GM10847 (cell line): ENCODE measurements around the gene ANKRD49.

Experiments used
- POLR2A ChIP-seq: IDR thresholded peaks from 2 replicates; pipeline ENCODE4 v1.6.1; 2011; ENCODE audit not compliant: insufficient read length; ENCODE audit errors: extremely low read depth

Gene ANKRD49

GRCh38 chr11:94481342-94481741 lies 12.4 kb upstream of the ANKRD49 start:
- no peak for TF ChIP-seq POLR2A

GRCh38 chr11:94486068-94486467 lies 7.7 kb upstream of the ANKRD49 start:
- TF ChIP-seq POLR2A, result no peak

DNA sequence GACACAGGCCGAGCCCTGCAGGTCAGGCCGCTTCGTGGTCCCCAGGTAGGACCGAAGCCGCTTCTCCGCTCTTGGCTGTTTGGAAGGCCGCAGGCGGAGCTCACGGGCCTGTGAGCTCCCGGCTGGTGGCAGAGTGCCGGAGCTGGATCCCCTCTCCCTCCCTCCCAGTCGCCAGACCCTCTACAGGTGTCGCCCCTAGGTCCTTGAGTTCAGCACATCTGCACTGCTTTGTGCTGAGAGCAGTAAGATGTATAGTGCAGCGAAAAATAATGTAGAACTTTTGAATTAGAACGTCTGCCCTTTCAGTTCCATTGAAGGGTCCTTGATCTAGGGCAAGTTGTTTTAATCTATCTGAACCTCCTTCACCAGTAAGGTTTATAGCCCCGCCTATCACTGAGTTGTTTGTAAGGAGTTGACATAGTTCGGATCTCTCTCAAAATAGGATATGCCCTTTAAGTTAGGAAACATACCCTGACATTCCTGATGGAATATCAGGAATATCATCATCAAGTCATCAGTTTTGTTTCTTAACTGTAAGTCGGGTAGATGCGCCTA lies 419 bp downstream of the ANKRD49 start:
- no peak for TF ChIP-seq POLR2A

DNA sequence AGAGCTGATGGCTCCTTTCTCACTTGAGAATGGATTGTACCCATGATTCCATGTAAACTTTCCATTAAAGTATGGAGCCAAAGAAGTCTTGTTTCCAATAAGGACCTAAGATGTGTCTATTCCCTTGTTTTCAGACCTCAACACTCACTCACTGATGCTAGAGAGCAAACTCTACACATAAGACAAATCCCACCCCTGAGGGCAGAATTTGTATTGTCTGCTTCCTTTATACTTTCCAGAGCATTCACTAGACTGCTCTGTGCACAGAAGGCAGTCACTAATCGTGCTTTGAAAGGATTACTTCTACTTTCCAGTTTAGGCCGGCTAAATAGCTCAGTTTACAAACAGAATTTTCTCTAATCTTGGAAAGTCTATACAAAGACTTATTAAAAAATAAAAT lies 6.4 kb downstream of the ANKRD49 start:
- no peak for TF ChIP-seq POLR2A

- TF ChIP-seq POLR2A, result no peak
Measured at GRCh38 chr11:94501522-94501921, 7.7 kb downstream of the ANKRD49 start.

DNA sequence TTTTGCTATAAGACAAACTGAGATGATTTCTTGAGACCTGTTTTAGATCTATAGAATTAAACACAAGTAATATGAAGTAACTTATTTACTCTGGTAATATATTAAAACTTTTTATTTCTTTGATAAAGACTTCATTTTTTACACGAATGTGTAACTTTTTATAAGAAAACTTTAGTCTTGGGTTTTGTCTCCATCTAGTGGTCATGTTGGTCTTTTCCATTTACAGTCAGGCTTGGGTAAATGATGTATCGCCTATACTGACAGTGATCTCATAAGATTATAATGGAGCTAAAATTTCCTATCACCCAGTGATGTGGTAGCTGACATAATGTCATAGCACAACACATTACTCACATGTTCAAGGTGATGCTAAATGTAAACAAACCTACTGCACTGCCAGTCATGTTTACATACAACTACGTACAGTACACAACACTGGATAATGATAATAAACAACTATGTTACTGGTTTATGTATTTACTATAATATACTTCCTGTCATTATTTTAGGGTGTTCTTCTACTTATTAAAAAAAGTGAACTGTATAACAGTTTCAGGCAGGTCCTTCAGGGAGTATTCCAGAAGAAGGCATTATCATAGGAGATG lies 11.0 kb downstream of the ANKRD49 start:
- no peak for TF ChIP-seq POLR2A

DNA sequence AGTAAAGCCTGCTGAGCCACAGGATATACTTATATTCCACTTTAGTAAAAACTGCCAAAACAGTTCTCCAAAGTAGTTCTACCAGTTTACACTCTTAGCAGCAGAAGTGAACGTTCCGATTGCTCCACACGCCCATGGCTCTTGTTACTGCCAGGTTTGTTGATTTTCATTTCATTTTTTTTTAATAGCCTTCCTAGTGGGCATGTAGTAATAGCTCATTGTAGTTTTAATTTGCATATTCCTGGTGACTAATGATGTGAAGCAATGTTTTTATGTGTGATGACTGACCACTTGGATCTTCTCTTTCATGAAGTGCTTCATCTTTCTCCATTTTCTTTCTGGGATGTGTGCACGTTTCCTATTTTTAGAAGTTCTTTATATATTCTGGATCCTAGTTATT lies 13.7 kb downstream of the ANKRD49 start:
- no peak for TF ChIP-seq POLR2A

DNA sequence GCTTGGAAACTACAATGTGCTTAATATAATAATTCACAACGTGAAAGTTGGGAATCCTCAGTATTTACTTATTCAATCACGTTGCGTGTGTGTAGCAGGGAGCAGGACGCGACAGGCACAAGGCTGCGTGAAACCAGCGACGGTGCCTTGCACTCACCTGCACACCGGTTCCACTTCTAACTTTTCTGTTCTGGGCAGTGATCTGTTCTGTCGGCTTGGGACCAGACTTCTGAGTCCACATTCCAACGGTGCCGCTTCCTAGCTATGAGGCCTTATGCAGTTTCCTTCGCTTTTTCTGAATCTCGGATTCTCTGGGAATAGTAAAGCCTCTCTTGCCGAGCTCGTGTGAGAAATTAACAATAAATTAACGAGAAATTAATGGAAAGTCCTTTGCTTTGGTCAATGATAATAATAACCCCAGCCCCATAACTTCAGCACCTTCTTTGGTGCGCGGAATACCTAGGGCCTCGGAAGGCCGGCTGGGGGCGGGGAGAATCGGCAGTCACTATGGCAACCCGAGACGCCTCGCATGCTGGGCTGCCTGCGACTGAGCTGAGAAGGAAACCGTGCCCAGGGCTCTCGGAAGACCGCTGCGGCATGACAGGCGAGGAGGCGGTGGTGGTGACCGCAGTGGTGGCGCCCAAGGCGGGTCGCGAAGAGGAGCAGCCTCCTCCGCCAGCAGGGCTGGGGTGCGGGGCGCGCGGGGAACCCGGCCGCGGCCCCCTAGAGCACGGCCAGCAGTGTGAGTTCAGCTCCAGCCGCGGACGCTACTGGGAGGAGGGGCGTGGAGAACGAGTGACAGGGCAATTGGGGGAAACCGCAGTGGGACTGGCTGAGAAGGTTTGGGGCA lies 18.4 kb downstream of the ANKRD49 start, which contains the start of gene C11orf97:
TSS of gene C11orf97 (plus strand) at position 530 of the 850 bp plus-strand sequence. CDS start at position 598, 68 bp downstream.
- no peak for TF ChIP-seq POLR2A

DNA sequence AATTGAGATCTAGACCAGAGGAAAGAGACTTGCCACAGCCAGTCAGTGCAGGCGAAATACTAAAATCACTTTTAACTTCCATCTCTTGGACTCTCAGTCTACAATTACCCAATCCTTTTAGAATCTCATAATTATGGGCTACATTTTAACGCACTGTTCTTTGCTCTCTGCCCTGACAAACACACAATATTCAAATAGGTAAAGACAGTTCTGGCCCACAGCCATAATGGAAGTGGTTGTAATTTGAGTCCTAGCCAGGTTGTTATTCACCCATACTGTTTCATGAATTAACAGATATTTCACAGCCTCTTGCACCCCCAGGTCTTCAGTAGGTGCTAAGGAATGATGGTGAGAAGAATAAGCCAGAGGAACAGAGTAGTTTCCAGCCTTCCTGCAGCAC lies 19.3 kb downstream of the ANKRD49 start:
- TF ChIP-seq POLR2A, result no peak

DNA sequence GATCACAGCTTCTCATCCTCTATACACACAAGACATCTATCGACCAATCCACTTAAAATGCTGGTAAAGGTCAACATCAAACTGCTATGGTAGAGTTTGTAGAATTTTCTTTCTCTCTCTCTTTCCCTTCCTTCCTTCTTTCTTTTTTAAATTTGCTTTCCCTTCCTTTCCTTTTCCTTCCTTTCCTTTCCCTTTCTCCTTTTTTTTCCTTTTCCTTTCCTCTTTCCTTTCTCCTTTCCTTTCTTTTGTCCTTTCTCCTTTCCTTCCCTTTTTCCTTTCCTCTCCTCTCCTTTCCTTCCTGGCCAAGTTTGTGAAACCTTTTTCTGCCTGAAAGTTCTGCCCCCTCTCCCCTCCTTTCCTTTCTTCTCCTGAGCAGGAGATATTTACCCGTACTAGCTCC lies 21.6 kb downstream of the ANKRD49 start:
- no peak for TF ChIP-seq POLR2A

GRCh38 chr11:94516725-94517124 lies 22.9 kb downstream of the ANKRD49 start:
- TF ChIP-seq POLR2A, result no peak

DNA sequence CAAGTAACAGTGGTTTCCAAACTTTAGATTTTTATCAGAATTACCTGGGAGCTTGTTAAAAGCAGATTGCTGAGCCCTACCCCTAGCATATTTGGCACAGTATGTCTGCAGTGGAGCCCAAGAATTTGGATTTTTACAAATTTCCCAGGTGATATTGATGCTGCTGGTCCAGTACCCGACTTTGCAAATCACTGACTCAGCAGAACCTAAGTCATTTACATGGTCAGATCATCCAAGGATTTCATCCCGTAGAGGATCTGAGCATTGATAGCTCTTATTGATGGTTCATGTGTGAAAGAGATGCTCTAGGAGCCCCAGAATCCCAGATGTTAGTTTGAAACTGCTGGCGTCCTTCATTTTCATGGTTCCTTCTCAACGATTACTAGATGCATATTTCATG lies 24.5 kb downstream of the ANKRD49 start:
- no peak for TF ChIP-seq POLR2A

GRCh38 chr11:94519478-94520084 lies 25.8 kb downstream of the ANKRD49 start:
- no peak for TF ChIP-seq POLR2A

DNA sequence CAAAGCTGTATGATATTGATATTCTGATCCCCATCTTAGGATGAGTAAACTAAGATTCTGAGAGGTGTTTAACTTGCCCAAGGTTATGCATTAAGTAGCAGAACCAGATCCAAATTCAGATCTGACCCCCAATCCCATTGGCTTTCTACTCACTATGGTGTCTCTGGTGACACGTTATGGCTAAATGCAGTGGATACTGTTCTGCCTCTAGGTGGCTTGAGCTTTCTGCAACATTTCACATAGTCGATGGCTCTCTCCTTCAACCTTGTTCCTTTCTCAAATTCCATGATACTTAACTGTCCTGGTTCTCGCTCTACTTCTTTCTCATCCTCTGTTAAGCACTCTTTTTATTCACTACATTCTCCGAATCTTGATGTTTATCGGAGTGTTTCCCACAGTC lies 27.9 kb downstream of the ANKRD49 start:
- TF ChIP-seq POLR2A, result no peak

DNA sequence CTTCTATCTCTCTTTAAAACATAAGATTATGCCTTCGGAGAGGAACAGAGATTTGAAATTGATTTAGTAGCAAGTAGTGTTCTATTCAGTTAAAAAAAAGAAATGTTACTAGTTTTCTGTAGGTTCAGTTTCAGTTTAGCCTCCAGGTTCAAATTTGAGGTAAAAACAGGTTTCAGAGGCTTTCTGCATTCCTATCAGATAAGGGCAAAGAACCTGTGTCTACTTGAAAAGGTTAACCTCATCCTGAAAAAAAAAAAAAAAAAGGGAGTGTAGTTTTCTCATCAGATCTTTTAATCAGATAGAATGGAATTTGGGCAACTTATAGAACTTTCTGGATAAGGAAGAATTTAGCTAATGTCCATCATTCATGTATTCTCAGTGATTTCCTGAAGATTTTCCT lies 30.6 kb downstream of the ANKRD49 start:
- no peak for TF ChIP-seq POLR2A
